ELR (cell line): ENCODE results near the gene CSH1.
"Not testable (repeated sequence)": the region's sequence is repeated elsewhere in the genome, so short reads cannot be mapped to it uniquely, and the experiment has no call there.

Experiments used
- DNase-seq: peaks from one replicate; pipeline ENCODE4 v3.0.0-alpha.2; 2015; ENCODE audit warnings: low read depth

Gene CSH1

DNA sequence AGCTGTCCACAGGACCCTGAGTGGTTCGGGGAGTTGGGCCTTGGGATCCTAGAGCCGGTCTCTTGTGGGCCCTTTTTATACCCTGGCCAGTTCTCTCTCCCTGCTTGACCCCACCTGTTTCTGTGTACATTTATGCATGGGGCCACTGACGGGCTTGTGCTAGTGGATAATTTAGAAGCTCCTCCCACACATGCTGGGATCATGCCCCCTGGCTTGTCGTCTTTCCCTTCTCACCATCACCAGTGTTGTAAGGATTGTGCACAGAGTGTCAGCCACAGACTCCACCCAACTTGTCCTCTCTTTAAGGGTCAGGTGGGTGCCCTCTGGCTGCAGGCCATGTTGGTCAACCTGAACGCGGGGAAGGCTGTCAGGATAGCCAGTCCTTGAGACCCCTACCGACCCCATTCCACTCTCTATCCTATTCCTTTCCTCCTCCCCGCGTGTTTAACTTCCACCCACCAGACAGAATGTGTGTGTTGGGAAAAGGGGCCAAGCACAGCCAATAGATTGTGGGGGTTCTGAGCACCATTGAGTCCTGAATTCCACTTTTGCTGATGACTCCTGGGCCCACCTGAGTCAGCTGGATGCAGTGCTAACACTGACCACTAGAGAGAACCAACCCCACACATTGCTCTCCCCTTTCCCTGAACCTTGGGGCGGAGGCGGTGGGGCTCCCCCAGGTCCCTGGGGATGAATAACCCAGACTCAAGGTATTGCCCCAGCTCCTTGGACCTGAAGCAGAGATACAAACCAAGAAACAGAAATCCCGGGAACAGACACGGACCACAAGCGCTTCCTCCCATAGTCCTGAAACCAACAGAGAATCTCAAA lies at the start of gene CSH1:
Gene CSH1 (minus strand): TSS at position 51 of the 831 bp plus-strand sequence. CDS start 63 bp downstream, outside the sequence.
- not testable (repeated sequence) for DNase-seq

DNA sequence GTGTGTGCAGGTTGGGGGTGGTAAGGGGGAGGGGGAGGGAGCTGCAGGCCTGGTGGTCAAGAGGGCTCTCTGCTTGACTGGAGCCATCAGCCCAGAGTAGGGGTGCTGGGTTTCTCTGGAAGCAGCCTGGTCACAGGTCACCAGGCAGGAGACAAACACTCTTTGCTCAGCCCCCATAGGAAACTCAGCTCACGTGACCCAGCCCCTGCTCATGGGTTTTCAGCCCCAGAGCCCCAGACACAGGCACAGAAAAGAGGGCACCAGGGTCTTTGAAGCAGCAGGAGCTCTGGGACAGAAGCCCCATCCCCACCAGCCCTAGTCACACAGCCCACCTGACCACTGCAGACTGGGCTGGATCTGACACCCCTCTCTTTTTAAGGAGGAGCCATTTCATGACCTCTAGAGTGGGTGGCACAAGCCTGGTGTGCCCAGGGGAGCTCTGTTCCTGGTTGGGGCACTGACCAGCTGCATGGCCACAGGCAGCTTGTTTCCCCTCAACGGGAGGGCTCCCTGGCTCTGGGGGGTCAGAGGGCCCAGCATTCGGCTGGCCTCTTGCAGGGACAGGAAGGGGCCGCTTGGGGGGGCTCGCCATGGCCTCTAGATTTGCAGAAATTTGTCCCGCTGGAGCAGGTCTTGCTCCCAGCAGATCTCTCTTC lies 49.5 kb upstream of the CSH1 start:
- no peak for DNase-seq

DNA sequence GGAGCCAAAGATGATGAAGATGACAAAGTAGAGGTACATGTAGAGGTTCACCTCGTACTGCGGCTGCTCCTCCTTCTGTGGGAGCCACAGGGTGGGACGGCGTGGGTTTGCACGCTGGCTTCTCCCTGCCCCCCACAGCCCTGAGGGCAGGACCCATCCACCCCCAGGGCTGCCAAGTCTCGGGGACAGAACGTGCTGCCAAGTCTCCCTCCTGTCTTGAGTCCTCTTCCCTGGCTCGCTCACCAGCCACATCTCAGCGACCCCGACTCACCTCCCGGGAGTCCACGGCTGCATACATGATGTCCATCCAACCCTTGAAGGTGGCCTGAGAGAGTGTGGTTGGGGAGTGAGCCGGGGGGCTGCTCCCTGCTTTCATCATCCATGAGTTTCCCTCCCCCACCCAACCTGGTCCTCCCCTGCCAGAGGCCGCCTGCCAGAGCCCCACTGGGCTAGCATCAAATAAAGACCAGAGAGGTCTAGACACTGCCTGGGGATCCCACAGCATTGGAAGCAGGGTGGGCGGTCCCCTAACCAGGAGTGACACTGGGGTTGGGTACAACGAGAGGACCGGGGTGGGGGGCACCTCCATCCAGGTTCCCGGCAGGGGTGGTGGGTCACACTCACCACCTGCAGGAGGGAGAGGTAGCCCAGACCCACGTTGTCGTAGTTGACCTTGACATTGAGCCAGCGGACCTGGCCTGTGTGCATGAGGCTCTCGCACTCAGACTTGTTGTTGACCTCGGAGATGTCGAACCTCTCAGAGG lies 48.5 kb upstream of the CSH1 start:
- DNase-seq: no peak

DNA sequence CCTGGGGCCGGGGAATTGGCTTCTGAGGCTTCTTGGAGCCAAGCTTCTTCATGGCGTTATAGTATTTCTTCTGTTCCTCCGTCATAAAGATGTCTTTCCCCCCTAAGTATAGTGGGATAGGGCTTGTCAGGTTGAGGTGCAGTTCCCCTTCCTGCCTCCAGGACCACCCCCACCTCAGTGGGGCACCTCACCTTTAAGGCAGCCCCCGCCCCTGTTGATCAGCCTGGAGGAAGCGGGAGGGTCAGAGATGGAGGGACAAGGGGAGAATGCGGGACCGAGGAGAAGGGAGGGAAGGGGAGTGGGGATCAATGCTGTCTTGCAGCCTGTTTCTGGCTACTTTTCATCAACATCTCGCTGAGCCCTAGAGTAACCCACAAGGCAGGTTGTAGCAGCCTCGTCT lies 47.4 kb upstream of the CSH1 start:
- no peak for DNase-seq

DNA sequence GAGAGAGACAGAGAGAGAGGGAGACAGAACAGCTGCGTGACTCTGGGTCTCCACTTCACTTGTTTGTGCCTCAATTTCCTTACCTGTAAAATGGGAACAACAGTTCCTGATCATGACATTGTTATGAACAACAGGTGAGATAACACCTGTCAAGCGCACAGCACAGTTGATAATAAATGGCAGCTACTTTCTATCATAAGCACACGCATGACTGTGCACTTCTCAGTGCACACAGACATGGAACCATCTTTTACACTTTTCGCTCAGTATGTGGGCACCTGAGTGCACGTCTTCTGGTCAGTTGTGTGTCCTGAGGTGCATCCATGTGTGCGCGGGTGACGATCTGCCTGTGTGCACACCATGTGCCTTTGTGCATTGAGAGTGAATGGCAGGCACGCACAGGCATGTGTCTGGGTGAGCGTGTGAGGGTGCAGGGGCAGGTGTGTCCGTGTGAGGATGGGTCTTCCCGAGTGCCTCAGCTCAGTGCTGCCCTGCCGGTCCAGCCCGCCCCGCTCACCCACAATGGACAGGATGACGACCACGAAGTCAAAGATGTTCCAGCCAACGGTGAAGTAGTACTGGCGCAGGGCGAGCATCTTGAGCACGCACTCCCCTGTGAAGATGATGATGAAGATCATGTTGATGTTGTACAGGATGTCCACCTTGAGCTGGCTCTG lies 46.1 kb upstream of the CSH1 start:
- no peak for DNase-seq

DNA sequence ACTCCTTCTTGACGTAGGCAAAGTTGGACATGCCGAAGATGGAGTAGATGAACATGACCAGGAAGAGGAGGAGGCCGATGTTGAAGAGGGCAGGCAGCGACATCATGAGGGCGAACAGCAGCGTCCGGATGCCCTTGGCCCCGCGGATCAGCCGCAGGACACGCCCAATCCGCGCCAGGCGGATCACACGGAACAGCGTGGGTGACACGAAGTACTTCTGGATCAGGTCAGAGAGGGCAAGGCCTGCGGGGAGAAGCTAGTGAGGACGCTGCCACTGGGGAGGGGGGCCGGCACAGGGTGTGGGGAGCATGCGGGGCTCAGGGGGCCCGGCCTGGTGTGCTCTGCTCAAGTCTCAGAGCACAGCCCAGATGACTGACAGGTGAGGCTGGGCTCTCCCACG lies 45.4 kb upstream of the CSH1 start:
- DNase-seq: no peak

DNA sequence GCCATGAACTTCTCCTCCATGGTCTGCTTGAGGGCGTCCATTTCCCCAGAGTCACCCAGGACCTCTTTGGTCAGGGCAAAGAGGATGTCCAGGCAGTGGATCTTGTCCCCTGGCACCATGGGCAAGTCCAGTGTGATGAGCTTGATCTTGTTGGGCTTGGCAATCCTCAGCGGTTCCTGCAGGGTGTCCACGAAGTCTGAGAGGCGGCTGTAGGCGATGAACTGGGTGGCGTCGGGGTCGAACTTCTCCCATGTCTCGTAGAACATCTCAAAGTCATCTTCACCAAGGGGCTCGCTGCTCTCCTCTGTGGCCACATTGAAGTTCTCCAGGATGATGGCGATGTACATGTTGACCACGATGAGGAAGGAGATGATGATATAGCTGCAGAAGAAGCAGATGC lies 44.8 kb upstream of the CSH1 start:
- no peak for DNase-seq

DNA sequence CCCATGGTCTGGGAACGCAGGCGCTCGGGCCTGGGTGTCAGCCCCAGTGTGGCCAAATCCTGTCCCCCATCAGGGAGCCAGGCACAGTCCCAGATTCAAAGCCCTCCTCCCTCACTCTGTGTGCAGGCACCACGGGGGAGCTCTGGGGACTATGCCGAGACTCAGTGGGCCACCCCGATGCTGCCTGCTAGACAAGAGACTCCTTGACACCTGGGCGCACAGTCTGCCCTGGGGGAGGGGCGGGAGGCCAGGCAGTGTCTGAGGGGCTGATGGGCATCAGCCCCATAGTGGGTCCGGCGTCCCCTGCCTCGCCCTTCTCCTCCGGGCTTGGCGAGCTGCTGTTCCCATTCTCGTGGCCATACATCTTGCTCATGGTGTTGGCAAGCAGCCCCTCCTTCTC lies 44.2 kb upstream of the CSH1 start:
- no peak for DNase-seq

DNA sequence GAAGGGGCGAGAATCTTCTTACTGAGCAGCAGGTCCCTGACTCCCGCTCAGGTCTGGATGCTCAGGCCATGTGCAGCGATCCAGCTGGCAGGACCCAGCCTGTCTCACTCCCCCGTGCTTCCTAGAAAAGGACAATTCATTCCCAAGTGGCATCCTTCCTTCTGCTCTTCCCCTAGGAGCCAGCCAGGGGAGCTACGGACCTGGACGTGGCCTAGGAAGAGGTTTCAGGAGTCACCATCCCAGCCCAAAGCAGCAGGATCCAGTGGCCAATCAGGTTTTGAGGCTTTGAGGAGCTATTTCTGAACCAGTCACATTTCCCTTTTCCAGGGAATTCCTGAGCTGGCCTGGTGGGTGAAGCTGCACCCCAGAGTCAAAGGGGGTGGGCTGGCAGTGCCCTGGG lies 43.5 kb upstream of the CSH1 start:
- no peak for DNase-seq

DNA sequence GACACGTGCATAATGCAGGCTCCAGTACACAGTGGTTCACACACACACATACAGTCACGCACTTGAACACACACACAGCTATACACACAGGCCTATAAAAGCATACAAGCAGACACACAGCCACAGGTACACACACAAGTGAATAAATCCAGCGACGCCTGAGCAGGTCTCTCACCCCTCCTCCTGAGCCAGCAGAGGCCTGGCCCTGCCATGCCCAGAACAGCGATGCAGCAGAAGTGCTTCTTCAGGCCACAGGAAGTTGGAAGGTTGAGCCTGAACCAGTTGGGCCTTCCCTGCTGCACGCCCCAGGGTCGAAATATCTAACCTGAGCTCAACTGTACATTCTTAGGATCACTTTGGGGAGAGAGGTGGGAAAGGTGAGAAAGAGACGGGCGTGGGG lies 43.0 kb upstream of the CSH1 start:
- DNase-seq: no peak

DNA sequence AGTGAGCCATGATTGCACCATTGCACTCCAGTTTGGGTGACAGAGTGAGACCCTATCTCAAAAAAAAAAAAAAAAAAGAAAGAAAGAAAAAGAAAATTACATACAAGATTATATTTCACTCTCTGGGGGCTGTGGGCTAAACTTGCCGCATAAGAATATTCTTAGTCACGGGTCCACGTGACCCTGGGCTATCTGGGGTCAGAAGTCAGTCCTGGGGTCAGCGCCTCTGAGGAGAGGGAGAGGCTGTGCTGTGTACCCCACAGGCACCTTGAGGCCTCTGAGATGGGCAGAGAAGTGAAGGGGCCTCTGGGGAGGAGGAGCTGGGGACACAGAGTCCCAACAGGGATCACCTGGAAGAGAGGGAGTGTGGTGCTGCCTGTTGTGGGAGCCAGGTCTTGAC lies 41.5 kb upstream of the CSH1 start:
- no peak for DNase-seq

DNA sequence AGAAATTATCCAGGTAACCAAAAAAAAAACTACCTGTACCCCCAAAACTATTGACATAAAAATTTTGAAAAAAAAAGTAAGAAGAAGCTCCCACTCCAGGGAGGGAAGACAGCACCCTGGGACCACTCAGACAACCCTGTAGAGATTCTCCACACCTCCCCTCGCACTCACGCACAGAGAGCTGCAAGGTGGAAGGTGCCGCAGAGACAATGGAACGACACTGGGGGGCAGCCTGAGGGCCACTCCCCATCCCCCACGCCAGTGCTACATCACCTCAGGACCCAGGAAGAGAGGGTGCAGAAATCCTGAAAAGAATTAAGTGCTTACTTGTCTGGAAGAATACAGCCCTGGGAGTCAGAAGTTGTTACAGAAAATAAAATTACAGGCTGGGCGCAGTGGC lies 40.9 kb upstream of the CSH1 start:
- no peak for DNase-seq

DNA sequence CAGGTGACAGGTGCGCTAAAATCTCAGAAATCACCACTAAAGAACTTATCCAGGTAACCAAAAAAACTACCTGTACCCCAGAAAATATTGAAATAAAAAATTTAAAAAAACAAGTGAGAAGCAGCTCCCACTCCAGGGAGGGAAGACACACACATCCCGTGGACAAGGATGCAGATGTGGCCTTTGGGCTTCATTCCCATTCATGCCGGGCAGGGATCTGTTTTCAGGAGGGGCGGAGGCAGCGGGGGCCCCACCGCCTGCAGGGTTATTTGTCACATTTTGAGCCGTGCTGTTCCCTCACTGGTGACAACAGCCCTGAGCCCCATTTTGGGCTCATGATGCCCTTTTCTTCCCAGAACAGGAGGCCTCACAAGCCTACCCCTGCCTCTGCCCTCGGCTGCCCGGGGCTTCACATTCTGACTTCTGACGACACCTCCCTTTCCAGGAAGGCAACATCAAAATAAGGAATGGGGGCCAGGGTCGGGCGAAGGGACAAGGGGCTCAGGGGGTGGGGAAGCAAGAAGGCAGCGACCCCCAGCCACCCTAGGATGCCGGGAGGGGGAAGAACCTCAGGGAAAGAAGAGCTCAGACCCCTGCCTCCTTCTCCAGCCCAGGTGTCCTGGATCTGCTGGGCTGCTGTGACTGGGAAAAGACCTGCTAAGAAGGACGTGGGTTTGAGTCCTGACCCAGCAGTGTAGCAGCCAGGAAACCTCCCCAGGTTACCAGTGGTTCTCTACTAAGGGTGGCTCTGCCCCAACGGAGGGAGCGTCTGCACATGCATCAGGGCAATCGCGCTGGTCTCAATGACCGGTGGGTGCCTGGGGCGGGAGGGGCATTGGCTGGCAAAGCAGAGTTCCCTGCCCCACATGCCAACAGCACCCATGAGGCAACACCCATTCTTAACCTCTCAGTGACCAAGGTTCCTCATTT lies 38.1 kb upstream of the CSH1 start:
- no peak for DNase-seq

DNA sequence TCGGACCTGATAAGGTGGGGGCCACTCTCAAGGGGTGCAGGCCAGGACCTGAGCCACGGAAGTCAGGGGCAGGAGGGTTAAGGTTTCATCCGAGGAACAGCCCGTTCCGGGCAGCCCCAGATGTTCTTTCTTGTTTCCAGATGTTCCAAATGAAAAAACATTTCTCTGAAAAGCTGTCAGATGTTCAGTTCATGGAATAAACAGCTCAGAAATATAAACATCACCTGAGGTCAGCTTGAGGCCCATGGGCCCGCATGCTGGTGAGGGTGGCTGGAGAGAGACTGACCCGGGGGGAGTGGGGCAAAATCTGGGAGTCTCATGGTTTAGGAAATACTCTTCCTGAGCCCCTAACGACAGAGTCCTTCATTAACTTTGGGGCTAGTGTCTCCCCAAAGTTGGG lies 37.2 kb upstream of the CSH1 start:
- no peak for DNase-seq

DNA sequence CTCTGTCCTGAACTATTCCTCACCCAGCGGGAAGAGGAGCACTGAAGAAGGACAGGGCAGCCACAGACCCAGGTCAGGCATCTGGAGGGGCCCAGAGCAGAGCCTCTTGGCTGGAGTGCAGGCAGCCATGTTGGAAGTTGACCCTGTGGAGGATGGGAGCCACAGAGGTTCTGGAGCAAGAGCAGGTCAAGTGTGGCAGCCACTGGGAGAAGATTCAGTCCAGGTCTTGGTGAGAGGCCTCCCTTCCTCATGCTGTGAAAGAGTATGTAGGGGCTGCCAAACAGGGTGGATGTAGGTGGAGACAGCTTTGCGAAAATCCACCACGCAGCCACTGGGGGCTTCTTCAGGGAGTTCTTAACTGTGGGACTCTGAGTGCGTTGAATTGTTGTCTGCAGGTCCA lies 36.3 kb upstream of the CSH1 start:
- no peak for DNase-seq

DNA sequence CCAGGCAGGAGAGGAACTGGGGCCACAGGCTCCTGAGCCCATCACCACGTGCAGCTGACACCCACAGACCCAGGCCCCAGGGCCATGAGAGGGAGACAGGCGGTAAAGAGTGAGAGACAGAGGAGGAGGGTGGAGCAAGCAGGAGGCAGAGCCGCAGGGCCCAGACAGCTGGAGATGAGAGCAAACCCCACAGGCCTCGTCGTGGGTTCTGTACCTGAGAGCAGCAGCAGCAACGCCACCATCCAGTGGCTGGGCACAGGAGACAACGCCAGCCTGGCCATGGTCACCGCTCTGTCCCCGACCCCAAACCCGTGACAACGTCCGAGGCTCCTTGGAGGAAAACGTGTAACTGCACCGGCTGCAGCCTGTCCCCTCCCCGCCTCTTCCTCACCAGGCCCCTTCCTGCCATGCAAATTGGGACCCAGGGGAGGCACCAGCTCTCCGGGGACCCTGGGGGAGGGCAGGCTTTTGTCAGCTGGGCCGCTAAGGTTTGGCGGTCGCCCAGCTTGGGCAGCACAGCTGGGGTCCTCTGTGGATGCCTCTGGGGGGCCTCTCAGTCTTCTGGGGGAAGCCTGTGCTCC lies 35.7 kb upstream of the CSH1 start, which contains the start of gene CD79B:
Gene CD79B (minus strand): TSS at position 351 of the 581 bp plus-strand sequence. CDS start 70 bp downstream, at position 281.
- DNase-seq: no peak

DNA sequence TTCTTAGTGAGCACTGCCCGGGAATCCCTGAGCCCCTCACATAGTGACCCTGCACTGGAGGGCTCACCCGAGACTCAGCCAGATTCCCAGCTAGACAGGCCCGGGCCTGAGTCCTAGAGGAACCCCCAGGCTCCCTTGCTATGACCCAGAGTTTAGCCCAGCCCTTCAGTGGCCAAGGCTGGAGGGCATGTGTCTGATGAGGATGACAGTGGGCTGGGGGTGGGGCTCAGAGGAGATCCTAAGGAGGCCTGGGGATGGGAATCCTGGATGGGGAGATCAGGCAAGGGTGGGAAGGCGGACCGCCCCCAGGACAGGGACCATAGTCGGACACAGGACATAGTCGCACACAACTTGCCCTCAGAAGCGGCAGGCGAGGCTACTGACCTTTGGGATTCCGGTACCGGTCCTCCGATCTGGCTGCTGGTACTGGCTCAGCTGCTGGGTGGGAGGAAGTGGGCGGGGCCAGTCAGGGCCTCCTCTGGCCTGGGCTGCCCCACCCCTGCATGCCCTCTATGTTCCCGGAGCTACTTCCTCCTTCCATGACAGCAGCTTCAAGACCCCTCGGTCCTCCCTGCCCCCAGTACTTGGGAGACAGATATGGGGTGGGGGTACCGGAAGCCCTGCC lies 34.7 kb upstream of the CSH1 start:
- peak; percentile 32 for DNase-seq

DNA sequence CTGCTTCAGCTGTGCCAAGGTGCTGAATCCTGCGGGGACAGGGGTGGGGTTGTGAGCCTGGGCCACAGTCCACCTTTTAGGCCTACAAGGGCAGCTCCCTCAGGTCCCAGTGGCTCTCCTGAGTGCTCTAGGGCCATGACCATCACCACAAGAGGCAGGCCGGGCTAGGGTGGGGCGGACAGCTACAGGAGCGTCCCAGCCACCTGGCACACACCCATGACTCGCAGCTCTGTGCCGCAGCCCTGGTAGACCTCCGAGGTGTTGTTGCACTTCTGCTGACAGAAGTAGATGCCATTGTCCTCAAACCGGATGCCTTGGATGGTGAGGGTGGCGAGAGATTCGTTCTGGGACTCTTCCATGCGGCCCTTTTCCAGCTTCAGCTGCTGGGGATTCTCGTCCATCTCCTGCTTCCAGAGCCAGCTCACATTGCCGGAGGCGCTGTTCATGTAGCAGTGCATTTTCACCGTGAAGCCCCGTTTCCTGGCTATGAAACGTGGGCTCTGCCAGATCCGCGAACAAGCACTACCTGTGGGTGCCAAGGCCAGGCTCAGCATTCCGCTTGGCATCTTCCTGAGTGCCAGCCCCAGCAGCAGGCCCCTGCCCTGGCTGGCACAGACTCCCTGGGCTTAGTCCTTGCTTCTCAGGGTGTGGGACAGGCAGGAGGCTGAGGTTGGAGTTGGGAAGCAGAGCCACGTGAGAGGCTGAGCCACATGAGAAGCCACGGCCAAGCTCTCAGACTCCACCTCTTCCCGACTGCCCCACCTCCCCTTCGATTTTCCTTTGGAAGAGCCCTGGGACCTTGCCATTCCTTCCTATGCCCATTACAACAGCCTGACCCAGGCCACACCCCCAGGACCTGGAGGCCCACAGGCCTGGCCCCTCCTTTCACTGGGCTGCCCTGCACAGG lies 33.7 kb upstream of the CSH1 start:
- no peak for DNase-seq
